Measurements from ENCODE around the gene ZNF236.
"Not testable (repeated sequence)": the region's sequence is repeated elsewhere in the genome, so short reads cannot be mapped to it uniquely, and the experiment has no call there.

ZNF236 gene

DNA sequence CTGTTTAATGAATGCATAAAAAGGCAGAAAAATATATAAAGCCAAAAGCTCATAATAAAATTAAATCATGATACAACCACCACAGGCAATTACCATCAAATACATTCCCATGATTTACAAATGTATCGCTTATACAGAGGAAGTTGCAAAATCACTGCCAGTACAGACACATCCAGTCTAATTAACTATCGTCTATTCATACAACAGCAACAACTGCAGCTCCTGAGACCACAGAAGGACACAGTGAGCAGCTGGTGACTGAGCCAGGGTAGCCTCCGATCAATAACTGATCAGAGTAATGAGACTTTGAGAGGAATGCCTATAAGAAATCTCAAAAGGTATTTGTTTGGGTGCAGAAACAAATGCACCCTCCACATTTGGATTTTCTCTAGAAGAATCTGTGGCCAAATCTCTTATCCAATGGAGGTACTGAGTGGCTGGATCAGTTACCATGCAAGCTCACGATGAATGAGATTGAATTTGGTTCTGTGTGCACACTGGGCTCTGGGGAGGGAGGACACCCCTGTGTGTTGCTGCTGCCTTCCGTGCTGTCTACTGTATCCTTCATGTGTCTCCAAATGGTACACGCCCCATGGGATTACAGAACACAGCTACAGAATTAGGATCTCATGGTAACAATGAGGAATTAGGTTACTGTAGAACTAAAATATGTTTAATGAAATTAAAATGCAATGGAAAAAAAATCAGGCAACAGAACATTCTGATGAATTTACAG is 190.6 kb downstream of the ZNF236 start:
- DNase-seq: no peak

- DNase-seq: no peak
Measured at GRCh38 chr18:77013811-77014521, 191.6 kb downstream of the ZNF236 start.

- no peak for DNase-seq
Measured at GRCh38 chr18:77014538-77014937, 192.2 kb downstream of the ZNF236 start.

GRCh38 chr18:77015169-77015568 is 192.8 kb downstream of the ZNF236 start:
- no peak for DNase-seq

DNA sequence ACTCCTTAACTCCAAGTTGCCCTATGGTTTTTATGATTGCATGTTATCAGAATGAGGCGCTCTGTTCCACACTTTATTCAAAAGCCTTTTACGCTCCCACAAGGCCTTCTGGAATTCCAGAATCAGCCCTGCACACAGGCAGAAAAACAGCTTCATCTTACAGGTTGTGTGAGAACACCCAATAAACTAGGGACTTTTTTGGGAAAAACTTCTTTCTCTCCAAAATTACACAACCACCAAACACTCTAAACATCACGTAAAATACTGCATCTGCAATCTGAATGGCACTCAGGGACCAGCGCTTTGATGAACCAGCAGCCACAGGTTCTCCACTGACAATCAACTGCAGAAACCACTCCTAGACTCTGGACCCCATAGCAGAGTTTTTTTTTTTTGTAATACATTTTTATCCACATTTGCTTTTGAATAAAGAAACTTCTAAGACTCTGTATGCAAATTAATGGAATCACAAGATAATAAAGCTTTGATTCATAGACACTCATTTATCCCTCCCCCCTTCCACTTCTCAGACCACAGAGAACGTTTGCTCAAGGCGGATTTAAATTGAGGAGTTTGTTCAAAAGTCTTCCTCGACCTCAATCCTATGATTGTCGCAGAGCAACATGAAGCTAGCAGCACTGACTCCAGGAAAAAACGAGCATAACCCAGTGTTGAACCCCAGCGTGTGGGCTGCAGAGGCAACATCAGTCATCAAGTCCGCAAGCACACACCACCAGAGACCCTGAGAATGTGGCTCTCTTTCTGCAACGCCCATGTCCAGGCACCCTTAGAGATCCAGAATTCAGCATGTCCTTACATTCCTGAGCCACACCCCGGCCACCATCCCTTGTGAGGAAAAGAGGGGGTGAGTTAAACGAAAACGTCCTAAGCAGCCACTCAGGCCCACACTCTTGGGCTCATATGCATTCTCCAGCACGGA is 193.7 kb downstream of the ZNF236 start:
- DNase-seq: no peak

DNA sequence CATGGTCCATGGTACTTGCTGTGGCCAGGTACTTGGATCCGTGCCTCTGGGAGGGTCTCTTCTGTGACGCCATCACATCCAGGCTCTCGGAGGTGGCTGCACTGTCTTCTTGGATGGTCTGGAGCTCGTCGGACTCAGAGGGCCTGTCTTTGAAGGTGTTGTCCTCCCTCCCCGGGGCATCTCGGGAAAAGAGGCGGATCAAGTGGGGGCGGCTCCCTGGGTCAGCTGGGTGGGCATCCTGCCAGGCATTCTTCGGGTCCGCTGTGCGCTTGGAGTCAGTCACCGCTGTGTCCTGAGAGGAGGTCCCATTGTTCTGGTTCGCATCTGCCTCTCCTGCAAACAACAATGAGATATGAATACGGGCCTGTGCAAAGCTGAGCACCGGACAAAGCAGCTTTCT is 194.6 kb downstream of the ZNF236 start:
- no peak for DNase-seq

GRCh38 chr18:77017355-77017754 is 195.0 kb downstream of the ZNF236 start:
- no peak for DNase-seq

DNA sequence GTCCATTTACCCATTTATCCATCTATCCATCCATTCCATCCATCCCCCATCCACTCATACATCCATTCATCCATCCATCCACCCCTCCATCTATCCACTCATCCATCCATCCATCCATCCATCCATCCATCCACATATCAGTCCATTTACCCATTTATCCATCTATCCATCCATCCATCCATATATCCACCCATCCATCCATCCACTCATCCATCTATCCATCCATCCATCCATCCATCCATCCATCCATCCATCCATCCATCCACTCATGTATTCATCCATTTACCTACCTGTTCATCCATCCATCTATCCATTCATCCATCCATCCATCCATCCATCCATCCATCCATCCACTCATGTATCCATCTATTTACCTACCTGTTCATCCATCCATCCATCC is 196.3 kb downstream of the ZNF236 start:
- not testable (repeated sequence) for DNase-seq

GRCh38 chr18:77019641-77020040 is 197.3 kb downstream of the ZNF236 start:
- no peak for DNase-seq

All from CD4-positive, alpha-beta T cell treated with Interleukin-1 beta for 1 hour (primary cell).